ENCODE results near the gene GNB1L.

DNA sequence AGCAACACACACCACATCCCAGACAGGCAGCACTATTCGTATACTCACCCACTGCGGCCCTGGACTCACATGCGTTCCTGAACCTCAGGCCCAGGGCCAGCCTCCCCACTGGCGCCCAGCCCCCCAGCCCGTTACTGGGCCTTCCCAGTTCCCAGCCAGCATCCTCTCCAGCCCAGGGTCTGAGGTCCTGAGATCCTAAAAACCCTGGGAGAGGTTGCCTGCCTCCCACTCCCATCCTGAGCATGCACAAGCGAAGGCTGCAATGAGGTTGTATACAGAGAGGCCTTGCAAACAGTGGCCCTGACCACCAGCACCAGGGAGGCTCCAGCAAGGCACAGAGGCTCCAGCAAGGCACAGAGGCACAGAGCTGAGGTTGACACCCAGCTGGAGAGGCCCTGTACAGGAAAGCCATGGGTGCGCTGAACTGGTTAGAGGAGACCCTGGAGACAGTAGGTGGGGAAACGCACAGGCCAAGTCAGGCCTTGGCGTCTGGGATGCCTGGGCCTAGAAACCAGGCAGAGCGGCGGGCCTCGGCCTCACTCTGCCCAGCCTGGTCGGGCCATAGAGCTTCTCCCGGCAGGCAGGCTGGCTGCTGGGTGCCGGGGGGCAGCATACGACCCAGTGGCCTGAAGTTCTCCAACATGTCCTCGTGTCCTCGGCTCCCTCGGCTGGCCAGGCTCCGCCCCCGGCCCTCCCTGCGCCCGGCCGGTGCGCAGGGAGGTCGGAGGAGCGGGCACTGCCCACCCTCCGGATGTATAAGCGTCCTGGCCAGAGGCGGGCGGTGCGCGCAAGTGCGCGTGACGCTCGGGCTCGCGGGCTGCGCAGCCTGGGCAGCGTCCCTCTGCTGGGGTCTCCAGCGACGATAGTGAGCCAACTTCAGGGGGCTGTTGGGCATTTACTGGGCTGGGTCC, 96.4 kb downstream of the GNB1L start:
- TF ChIP-seq, protein P1, sequence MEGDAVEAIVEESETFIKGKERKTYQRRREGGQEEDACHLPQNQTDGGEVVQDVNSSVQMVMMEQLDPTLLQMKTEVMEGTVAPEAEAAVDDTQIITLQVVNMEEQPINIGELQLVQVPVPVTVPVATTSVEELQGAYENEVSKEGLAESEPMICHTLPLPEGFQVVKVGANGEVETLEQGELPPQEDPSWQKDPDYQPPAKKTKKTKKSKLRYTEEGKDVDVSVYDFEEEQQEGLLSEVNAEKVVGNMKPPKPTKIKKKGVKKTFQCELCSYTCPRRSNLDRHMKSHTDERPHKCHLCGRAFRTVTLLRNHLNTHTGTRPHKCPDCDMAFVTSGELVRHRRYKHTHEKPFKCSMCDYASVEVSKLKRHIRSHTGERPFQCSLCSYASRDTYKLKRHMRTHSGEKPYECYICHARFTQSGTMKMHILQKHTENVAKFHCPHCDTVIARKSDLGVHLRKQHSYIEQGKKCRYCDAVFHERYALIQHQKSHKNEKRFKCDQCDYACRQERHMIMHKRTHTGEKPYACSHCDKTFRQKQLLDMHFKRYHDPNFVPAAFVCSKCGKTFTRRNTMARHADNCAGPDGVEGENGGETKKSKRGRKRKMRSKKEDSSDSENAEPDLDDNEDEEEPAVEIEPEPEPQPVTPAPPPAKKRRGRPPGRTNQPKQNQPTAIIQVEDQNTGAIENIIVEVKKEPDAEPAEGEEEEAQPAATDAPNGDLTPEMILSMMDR (IDR thresholded peaks at IDR 0.05; ENCODE audit: low read length), result no peak
- TF ChIP-seq EZH2 (optimal IDR thresholded peaks at IDR 0.05; ENCODE audit: low read depth, low read length) (no peak), EZH2phosphoT487 (IDR thresholded peaks at IDR 0.05; ENCODE audit: low read length) (no peak)
